ENCODE data around the gene GNB1L. TPM values are rescaled to one million over a fixed set of nuclear protein-coding genes. Genes with fewer than 3 reads are reported as not detected.

GNB1L gene
- total and polyA plus RNA-seq, 9 of the 15 experiments (the other 6 are each of a cell fraction or from before 2014, with no cell fraction given): 0.56 to 50.5 (median 10.2) TPM

- TF ChIP-seq, protein P1, sequence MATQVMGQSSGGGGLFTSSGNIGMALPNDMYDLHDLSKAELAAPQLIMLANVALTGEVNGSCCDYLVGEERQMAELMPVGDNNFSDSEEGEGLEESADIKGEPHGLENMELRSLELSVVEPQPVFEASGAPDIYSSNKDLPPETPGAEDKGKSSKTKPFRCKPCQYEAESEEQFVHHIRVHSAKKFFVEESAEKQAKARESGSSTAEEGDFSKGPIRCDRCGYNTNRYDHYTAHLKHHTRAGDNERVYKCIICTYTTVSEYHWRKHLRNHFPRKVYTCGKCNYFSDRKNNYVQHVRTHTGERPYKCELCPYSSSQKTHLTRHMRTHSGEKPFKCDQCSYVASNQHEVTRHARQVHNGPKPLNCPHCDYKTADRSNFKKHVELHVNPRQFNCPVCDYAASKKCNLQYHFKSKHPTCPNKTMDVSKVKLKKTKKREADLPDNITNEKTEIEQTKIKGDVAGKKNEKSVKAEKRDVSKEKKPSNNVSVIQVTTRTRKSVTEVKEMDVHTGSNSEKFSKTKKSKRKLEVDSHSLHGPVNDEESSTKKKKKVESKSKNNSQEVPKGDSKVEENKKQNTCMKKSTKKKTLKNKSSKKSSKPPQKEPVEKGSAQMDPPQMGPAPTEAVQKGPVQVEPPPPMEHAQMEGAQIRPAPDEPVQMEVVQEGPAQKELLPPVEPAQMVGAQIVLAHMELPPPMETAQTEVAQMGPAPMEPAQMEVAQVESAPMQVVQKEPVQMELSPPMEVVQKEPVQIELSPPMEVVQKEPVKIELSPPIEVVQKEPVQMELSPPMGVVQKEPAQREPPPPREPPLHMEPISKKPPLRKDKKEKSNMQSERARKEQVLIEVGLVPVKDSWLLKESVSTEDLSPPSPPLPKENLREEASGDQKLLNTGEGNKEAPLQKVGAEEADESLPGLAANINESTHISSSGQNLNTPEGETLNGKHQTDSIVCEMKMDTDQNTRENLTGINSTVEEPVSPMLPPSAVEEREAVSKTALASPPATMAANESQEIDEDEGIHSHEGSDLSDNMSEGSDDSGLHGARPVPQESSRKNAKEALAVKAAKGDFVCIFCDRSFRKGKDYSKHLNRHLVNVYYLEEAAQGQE (IDR thresholded peaks at IDR 0.05; ENCODE audit: borderline replicate concordance): no peak
- TF ChIP-seq, protein P1 (CRISPR knock-in tag; IDR thresholded peaks at IDR 0.05; ENCODE audit: low read depth): peak; percentile 35; the same call in 1 of the 2 replicates
- TF ChIP-seq PRMT5 (CRISPR knock-in tag; IDR thresholded peaks at IDR 0.05): peak; percentile 50; the same call in 1 of the 2 replicates
- TF ChIP-seq MLX (CRISPR knock-in tag; conservative IDR thresholded peaks at IDR 0.05): peak in 1 of 2 experiments; percentile 78; a peak in 1 of 4 replicates
- TF ChIP-seq MECOM (CRISPR knock-in tag; IDR thresholded peaks at IDR 0.05): peak; percentile 69
- no peak for TF ChIP-seq PKNOX1 (IDR thresholded peaks at IDR 0.05)
- TF ChIP-seq KDM5B (IDR thresholded peaks at IDR 0.05; ENCODE audit: insufficient replicate concordance, low read depth, low read length): peak; percentile 39
- TF ChIP-seq, protein P2, sequence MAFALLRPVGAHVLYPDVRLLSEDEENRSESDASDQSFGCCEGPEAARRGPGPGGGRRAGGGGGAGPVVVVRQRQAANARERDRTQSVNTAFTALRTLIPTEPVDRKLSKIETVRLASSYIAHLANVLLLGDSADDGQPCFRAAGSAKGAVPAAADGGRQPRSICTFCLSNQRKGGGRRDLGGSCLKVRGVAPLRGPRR (CRISPR knock-in tag; IDR thresholded peaks at IDR 0.05): no peak
- no peak for TF ChIP-seq PHB (CRISPR knock-in tag; IDR thresholded peaks at IDR 0.05)
- TF ChIP-seq HMGN3 (IDR thresholded peaks at IDR 0.05; ENCODE audit: borderline replicate concordance, extremely low read depth, insufficient read length, low read depth, low read length): peak; percentile 31
- TF ChIP-seq GTF2F1 (IDR thresholded peaks at IDR 0.05; ENCODE audit: low read depth, low read length): peak; percentile 37; the same call in 1 of the 2 replicates
- 0 out of 2 replicates have a peak, but pooled peaks have one; percentile 49 for TF ChIP-seq ZNF830 (CRISPR knock-in tag; IDR thresholded peaks at IDR 0.05)
- TF ChIP-seq NFXL1 (CRISPR knock-in tag; IDR thresholded peaks at IDR 0.05): no peak
- 0 out of 2 replicates have a peak, but pooled peaks have one; percentile 30 for TF ChIP-seq E2F1 (CRISPR knock-in tag; IDR thresholded peaks at IDR 0.05)
- TF ChIP-seq YY1 (IDR thresholded peaks at IDR 0.05; ENCODE audit: borderline replicate concordance in 1 of 3, control insufficient read depth in 1 of 3, extremely low read depth in 1 of 3, insufficient read depth in 3 of 3, insufficient read length in 1 of 3, insufficient replicate concordance in 2 of 3, low read depth in 1 of 3, low read length in 2 of 3): no peak
- TF ChIP-seq ETV5 (CRISPR knock-in tag; IDR thresholded peaks at IDR 0.05; ENCODE audit: low read depth): no peak
Observed at GRCh38 chr22:19815823-19816290, 38.8 kb downstream of the GNB1L start (continued).
